Testis (tissue), 3 donors: ENCODE results near the gene STAMBPL1. TPM values are rescaled to one million over a fixed set of nuclear protein-coding genes. Genes with fewer than 3 reads are reported as not detected.
A peak's percentile ranks its signal among the peaks of the same experiment; 100 is the strongest.

ENCODE experiments used
- DNase-seq: peaks from one replicate; pipeline ENCODE4 v3.0.0-alpha.2; 2019
- H3K27ac ChIP-seq, 2 donors: fragments of 200-600 bp; sonication (generic); one replicate each; pipeline ENCODE4 v1.5.1; 2019
- H3K27me3 ChIP-seq: fragments of 200-600 bp; sonication (generic); one replicate; pipeline ENCODE4 v1.5.1; 2019
- H3K36me3 ChIP-seq: fragments of 200-600 bp; sonication (generic); one replicate; pipeline ENCODE4 v1.5.1; 2017; ENCODE audit warnings: low read depth; ENCODE audit errors: missing control alignments
- H3K4me1 ChIP-seq: fragments of 200-600 bp; sonication (generic); one replicate; pipeline ENCODE4 v1.5.1; 2019
- H3K4me3 ChIP-seq, 2 donors: fragments of 200-600 bp; sonication (generic); one replicate each; pipeline ENCODE4 v1.5.1; 2017 to 2019
- H3K9me3 ChIP-seq: fragments of 200-600 bp; sonication (generic); one replicate; pipeline ENCODE4 v1.5.1; 2017
- POLR2A ChIP-seq: fragments of 450-650 bp; IDR thresholded peaks from one replicate; pipeline ENCODE4 v1.6.1; 2017; ENCODE audit warnings: antibody characterized with exemption, mild to moderate bottlenecking, moderate library complexity
- WGBS, 2 donors: methylation state at CpG; one replicate each; pipeline ENCODE4 v1.1.5; 2018; 5-methylcytosine and 5-hydroxymethylcytosine counted together
- intact Hi-C: fragments of 100-400 bp; cut with DNase I; formaldehyde crosslinking; loops from one replicate; pipeline ENCODE4 v1.15.1; 2023; ENCODE audit warnings: low total_unique reads
- polyA plus RNA-seq: library from polyadenylated mRNA; stranded (reverse); fragments of 350-450 nt; fragmentation: Illumina TruSeq; extraction: RNeasy Lipid Tissue Mini Kit (QIAGEN cat#74804); gene quantifications from one replicate; pipeline ENCODE4 v1.2.3, GENCODE V29; 2014; ENCODE audit warnings: low read depth, low replicate concordance; ENCODE audit not compliant: insufficient read depth
- total RNA-seq, 2 donors: library from RNA; depleted of rRNA; stranded (reverse); fragments of >200 nt; gene quantifications; one replicate each; pipeline ENCODE4 v1.2.3, GENCODE V29; 2016
- TF ChIP-seq, protein P1 (sequence below), 3 experiments: fragments of 450-650 bp in 2 of 3; fragments of 200-600 bp in 1 of 3; sonication (generic) in 1 of 3; IDR thresholded peaks; one replicate each; pipeline ENCODE4 v1.5.1; 2016 to 2019; ENCODE audit warnings: antibody characterized with exemption in 3 of 3, mild to moderate bottlenecking in 2 of 3, moderate library complexity in 1 of 3

Gene STAMBPL1
- total and polyA plus RNA-seq, 3 donors from 2014 or later, result 20.0 to 37.5 (median 32.3) TPM

DNA sequence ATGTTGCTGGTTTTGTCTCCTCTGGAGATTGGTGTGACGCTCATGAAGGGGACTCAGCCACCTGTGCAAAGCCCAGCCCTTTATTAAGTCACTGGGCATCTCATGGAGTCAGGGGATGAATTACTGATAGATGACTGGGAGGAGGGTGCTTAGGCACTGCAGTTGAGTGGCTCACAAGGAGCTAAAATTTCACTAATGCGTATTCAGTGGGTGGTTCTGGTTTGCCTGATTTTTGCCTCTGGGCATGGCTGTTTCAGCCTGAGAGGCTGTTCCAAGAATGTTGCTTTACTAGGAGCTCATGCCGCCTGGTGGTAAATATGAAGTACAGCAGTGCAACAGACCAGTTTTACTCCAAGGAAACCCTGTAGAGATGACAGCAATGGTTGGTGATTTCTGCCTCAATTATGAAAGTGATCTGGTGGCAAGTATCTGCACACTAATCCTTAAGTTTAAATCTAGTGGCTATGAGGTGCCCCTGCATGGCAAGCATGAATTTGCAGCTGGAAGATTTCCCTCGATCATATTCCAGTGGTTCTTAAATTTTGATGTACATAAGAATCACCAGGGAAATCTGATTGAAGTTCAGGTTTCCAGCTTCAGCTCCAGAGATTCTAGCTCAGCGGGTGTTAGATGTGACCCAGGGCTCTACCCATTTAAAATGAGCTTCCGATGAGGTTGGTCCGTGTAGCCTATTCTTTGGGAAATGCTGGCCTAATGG, 52.7 kb downstream of the STAMBPL1 start:
- H3K27me3 ChIP-seq, result no peaks in the 10 kb centered on the region
- H3K4me1 ChIP-seq, result peaks cover 9% of the 10 kb centered on the region
- no peak overlapping the region for H3K4me3 ChIP-seq
- intact Hi-C loops, result loop anchor here (10.0 kb wide), 1 partner anchor 98 kb away; no protein-coding TSS in a partner anchor
- 50 to 62% methylated on average over 7 of the region's 7 CpGs for WGBS, 2 donors
- H3K36me3 ChIP-seq, result no peaks in the 10 kb centered on the region
- H3K9me3 ChIP-seq, result no peaks in the 10 kb centered on the region
- TF ChIP-seq, protein P1, sequence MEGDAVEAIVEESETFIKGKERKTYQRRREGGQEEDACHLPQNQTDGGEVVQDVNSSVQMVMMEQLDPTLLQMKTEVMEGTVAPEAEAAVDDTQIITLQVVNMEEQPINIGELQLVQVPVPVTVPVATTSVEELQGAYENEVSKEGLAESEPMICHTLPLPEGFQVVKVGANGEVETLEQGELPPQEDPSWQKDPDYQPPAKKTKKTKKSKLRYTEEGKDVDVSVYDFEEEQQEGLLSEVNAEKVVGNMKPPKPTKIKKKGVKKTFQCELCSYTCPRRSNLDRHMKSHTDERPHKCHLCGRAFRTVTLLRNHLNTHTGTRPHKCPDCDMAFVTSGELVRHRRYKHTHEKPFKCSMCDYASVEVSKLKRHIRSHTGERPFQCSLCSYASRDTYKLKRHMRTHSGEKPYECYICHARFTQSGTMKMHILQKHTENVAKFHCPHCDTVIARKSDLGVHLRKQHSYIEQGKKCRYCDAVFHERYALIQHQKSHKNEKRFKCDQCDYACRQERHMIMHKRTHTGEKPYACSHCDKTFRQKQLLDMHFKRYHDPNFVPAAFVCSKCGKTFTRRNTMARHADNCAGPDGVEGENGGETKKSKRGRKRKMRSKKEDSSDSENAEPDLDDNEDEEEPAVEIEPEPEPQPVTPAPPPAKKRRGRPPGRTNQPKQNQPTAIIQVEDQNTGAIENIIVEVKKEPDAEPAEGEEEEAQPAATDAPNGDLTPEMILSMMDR (IDR thresholded peaks at IDR 0.05), result peak; percentile 78 to 95 (median 93)
- TF ChIP-seq POLR2A, result no peak
- peak; percentile 69 for DNase-seq
- H3K27ac ChIP-seq, result peak overlapping the region in 1 of 2 donors; percentile 69

GRCh38 chr10:88933564-88933963, 53.5 kb downstream of the STAMBPL1 start:
- TF ChIP-seq, protein P1 (IDR thresholded peaks at IDR 0.05), result no peak
- no peak for TF ChIP-seq POLR2A
- Histone ChIP-seq H3K9me3 (no peaks in the 10 kb centered on the region), H3K27me3 (no peaks in the 10 kb centered on the region), H3K4me1 (peaks cover 9% of the 10 kb centered on the region), H3K27ac (no peak overlapping the region), H3K4me3 (no peak overlapping the region), H3K36me3 (no peaks in the 10 kb centered on the region)
- DNase-seq, result no peak
- intact Hi-C loops, result loop anchor here (10.0 kb wide), 1 partner anchor 99 kb away; no protein-coding TSS in a partner anchor
- WGBS, 2 donors, result 72 to 74% methylated on average over 2 of the region's 2 CpGs

DNA sequence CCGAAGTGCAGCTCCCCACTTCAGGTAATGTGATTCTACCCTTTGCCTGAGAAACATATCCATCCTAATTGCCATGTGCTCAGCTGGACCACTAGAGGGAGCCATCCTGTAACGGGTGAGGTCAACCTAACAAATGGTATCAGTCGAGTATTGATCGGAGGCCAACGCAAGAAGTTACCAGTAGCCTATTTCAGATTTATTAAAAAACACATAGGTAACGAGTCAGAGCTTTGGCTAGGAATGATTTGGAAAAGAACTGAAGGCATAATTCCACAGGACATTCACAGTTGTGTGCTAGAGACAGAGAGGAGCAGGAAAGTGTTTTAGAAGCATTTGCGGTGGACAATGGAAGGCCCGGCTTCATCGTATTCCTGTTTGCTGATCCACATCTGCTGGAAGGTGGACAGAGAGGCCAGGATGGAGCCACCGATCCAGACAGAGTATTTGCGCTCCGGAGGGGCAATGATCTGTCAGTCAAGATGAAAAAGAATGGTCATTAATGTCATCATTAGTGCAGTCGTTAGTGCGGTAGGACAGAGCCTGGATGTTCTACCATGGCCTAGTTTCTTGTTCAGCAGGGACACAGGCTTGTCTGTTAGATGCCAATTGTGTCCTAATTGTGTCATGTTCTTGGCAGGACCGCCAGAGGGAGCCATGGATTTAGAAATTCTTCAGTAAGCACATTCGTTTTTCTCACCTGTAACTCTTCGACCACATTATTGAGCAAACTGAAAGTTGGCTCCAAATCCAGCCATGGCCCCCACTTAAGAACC, 55.0 kb downstream of the STAMBPL1 start:
- WGBS, 2 donors, result 18 to 32% methylated on average over 14 to 17 of the region's 17 CpGs
- Histone ChIP-seq H3K4me3 (no peak overlapping the region), H3K27ac (peak overlapping the region; percentile 61 to 65), H3K27me3 (no peaks in the 10 kb centered on the region), H3K36me3 (no peaks in the 10 kb centered on the region), H3K9me3 (no peaks in the 10 kb centered on the region), H3K4me1 (peaks cover 9% of the 10 kb centered on the region)
- intact Hi-C loops, result loop anchor here (5.0 to 10.0 kb wide), 2 partner anchors 100 to 282 kb away; no protein-coding TSS in a partner anchor
- TF ChIP-seq, protein P1 (IDR thresholded peaks at IDR 0.05), result peak; percentile 73 to 94 (median 77)
- TF ChIP-seq POLR2A, result no peak
- DNase-seq, result peak; percentile 88

- DNase-seq, result no peak
- Histone ChIP-seq H3K4me3 (no peak overlapping the region), H3K9me3 (no peaks in the 10 kb centered on the region), H3K36me3 (no peaks in the 10 kb centered on the region), H3K4me1 (peaks cover 9% of the 10 kb centered on the region), H3K27ac (no peak overlapping the region), H3K27me3 (no peaks in the 10 kb centered on the region)
- intact Hi-C loops, result loop anchor here (5.0 to 10.0 kb wide), 2 partner anchors 102 to 281 kb away; no protein-coding TSS in a partner anchor
- no peak for TF ChIP-seq POLR2A
- TF ChIP-seq, protein P1 (IDR thresholded peaks at IDR 0.05), result no peak
- WGBS, 2 donors, result 83 to 87% methylated on average over 3 of the region's 3 CpGs
Observed at GRCh38 chr10:88936656-88937055, 56.6 kb downstream of the STAMBPL1 start.
